ENCODE data around the gene GALNT11. TPM values are rescaled to one million over a fixed set of nuclear protein-coding genes. Genes with fewer than 3 reads are reported as not detected.
A peak's percentile ranks its signal among the peaks of the same experiment; 100 is the strongest.
"Not testable (repeated sequence)": the region's sequence is repeated elsewhere in the genome, so short reads cannot be mapped to it uniquely, and the experiment has no call there.

Gene GALNT11
- polyA plus RNA-seq, 2 of the 4 experiments (the other 2 are of a cell fraction): 27.4 to 44.3 TPM

GRCh38 chr7:152078025-152078424 is 52.6 kb downstream of the GALNT11 start:
- ATAC-seq: no peak
- POLR2A ChIA-PET: no interaction called here

GRCh38 chr7:152078786-152079185 is 53.3 kb downstream of the GALNT11 start:
- POLR2A ChIA-PET: no interaction called here
- TF ChIP-seq GATA3 (IDR thresholded peaks at IDR 0.05; ENCODE audit: borderline replicate concordance) (no peak), HEYL (CRISPR knock-in tag; IDR thresholded peaks at IDR 0.05) (no peak)
- ATAC-seq: no peak
- Histone ChIP-seq H3K4me3 (no peak overlapping the region), H3K9me3 (no peaks in the 10 kb centered on the region), H3K27ac (no peak overlapping the region; a peak in 1 of 6 replicates), H3K4me1 (peaks cover 60% of the 10 kb centered on the region), H3K4me2 (no peak overlapping the region; the same call in 2 of the 3 replicates)
- FAIRE-seq: no peak
- CTCF ChIA-PET: interaction anchor here (1.4 kb wide), 1 partner anchor 262 kb away, joined by 4 read pairs; no protein-coding TSS in a partner anchor
- 84% methylated on average over 3 of the region's 3 CpGs for WGBS (ENCODE audit: missing lambda C conversion rate)
- DNase-seq (ENCODE audit: low read depth in 1 of 2, low spot score in 1 of 2): no peak

More at GRCh38 chr7:152078025-152078424, 52.6 kb downstream of the GALNT11 start:
- FAIRE-seq (no peak), DNase-seq (ENCODE audit: low read depth in 1 of 2, low spot score in 1 of 2) (no peak)
- no peak overlapping the region for H3K27ac ChIP-seq
- CTCF ChIA-PET: interaction anchor here (1.4 kb wide), 1 partner anchor 263 kb away, joined by 4 read pairs; no protein-coding TSS in a partner anchor
- 94% methylated on average over 6 of the region's 6 CpGs for WGBS (ENCODE audit: missing lambda C conversion rate)
- no peak overlapping the region for H3K4me2 ChIP-seq
- no peaks in the 10 kb centered on the region for H3K9me3 ChIP-seq
- TF ChIP-seq SMC3 (IDR thresholded peaks at IDR 0.05) (no peak), CBX2 (IDR thresholded peaks at IDR 0.05; ENCODE audit: borderline replicate concordance, low read depth) (no peak), ZSCAN20 (CRISPR knock-in tag; IDR thresholded peaks at IDR 0.05) (no peak)
- TF ChIP-seq, protein P1, sequence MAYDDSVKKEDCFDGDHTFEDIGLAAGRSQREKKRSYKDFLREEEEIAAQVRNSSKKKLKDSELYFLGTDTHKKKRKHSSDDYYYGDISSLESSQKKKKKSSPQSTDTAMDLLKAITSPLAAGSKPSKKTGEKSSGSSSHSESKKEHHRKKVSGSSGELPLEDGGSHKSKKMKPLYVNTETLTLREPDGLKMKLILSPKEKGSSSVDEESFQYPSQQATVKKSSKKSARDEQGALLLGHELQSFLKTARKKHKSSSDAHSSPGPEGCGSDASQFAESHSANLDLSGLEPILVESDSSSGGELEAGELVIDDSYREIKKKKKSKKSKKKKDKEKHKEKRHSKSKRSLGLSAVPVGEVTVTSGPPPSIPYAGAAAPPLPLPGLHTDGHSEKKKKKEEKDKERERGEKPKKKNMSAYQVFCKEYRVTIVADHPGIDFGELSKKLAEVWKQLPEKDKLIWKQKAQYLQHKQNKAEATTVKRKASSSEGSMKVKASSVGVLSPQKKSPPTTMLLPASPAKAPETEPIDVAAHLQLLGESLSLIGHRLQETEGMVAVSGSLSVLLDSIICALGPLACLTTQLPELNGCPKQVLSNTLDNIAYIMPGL (CRISPR knock-in tag; IDR thresholded peaks at IDR 0.05; ENCODE audit: borderline replicate concordance): no peak
- H3K4me1 ChIP-seq: peaks cover 60% of the 10 kb centered on the region
- no peak overlapping the region for H3K4me3 ChIP-seq

- ChIA-PET CTCF (no interaction called here), POLR2A (no interaction called here)
- Histone ChIP-seq H3K4me1 (peaks cover 60% of the 10 kb centered on the region), H3K4me2 (peak overlapping the region; percentile 72), H3K4me3 (no peak overlapping the region), H3K27ac (peak overlapping the region in 1 of 2 experiments; percentile 44; a peak in 2 of 6 replicates), H3K9me3 (no peaks in the 10 kb centered on the region)
- DNase-seq (ENCODE audit: low read depth in 1 of 2, low spot score in 1 of 2): peak in 1 of 2 experiments; percentile 38
- TF ChIP-seq CHD4 (IDR thresholded peaks at IDR 0.05; ENCODE audit: borderline replicate concordance) (no peak), POLR2AphosphoS2 (conservative IDR thresholded peaks at IDR 0.05; ENCODE audit: low read length) (no peak), EP300 (IDR thresholded peaks at IDR 0.05) (peak in 1 of 2 experiments; percentile 32; a peak in 1 of 5 replicates), ZFP36 (IDR thresholded peaks at IDR 0.05; ENCODE audit: borderline replicate concordance, partially characterized antibody) (no peak), HDAC2 (IDR thresholded peaks at IDR 0.05) (no peak), CEBPB (IDR thresholded peaks at IDR 0.05) (peak; percentile 33 to 75; a peak in 1 of 4 replicates), TP53 (CRISPR knock-in tag; IDR thresholded peaks at IDR 0.05) (no peak)
- TF ChIP-seq, protein P2, sequence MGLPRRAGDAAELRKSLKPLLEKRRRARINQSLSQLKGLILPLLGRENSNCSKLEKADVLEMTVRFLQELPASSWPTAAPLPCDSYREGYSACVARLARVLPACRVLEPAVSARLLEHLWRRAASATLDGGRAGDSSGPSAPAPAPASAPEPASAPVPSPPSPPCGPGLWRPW (IDR thresholded peaks at IDR 0.05): no peak
- no peak for FAIRE-seq
- peak in 1 of 2 experiments; percentile 48; a peak in 1 of 6 replicates for ATAC-seq
- WGBS (ENCODE audit: missing lambda C conversion rate): 32% methylated on average over 4 of the region's 4 CpGs
Measured at GRCh38 chr7:152081088-152081487, 55.6 kb downstream of the GALNT11 start.

- H3K9me3 ChIP-seq; ATAC-seq; FAIRE-seq; POLR2A ChIA-PET; H3K4me3 ChIP-seq; CTCF ChIA-PET; DNase-seq (ENCODE audit: low read depth in 1 of 2, low spot score in 1 of 2): not testable (repeated sequence)
- H3K4me1 ChIP-seq: peaks cover 50% of the 10 kb centered on the region
- H3K27ac ChIP-seq: peak overlapping the region in 1 of 2 experiments; percentile 22; a peak in 2 of 6 replicates
- WGBS (ENCODE audit: missing lambda C conversion rate): 91% methylated on average over 6 of the region's 6 CpGs
- peak overlapping the region; percentile 72; the same call in 2 of the 3 replicates for H3K4me2 ChIP-seq
Measured at GRCh38 chr7:152082073-152082721, 56.7 kb downstream of the GALNT11 start.

Data from A549 (cell line).